Medulla oblongata (tissue), 1 donor: ENCODE results near the gene FADS3.

ENCODE experiments used
- DNase-seq: peaks from one replicate; pipeline ENCODE4 v3.0.0-alpha.2; 2015; ENCODE audit errors: extremely low spot score

FADS3 gene

GRCh38 chr11:61891331-61892084 lies at the start of gene FADS3:
Gene FADS3 (minus strand): TSS chr11:61891545. CDS start chr11:61891381, 164 bp downstream.
- peak; percentile 92 for DNase-seq

GRCh38 chr11:61940466-61940865 lies 49.1 kb upstream of the FADS3 start:
- no peak for DNase-seq

- no peak for DNase-seq
Measured at GRCh38 chr11:61935861-61936260, 44.5 kb upstream of the FADS3 start.

GRCh38 chr11:61930933-61931332 lies 39.6 kb upstream of the FADS3 start:
- no peak for DNase-seq

- DNase-seq, result no peak
Measured at GRCh38 chr11:61928606-61929005, 37.3 kb upstream of the FADS3 start.

GRCh38 chr11:61927501-61927900 lies 36.2 kb upstream of the FADS3 start:
- no peak for DNase-seq

GRCh38 chr11:61926235-61926634 lies 34.9 kb upstream of the FADS3 start:
- DNase-seq, result no peak

GRCh38 chr11:61925736-61926135 lies 34.4 kb upstream of the FADS3 start:
- no peak for DNase-seq

- no peak for DNase-seq
Measured at GRCh38 chr11:61924064-61924455, 32.7 kb upstream of the FADS3 start.

GRCh38 chr11:61923166-61924063 lies 32.1 kb upstream of the FADS3 start:
- no peak for DNase-seq

GRCh38 chr11:61922539-61922938 lies 31.2 kb upstream of the FADS3 start:
- no peak for DNase-seq

- DNase-seq, result no peak
Measured at GRCh38 chr11:61921446-61921845, 30.1 kb upstream of the FADS3 start.

- DNase-seq, result no peak
Measured at GRCh38 chr11:61919705-61920631, 28.6 kb upstream of the FADS3 start.

- no peak for DNase-seq
Measured at GRCh38 chr11:61918938-61919704, 27.8 kb upstream of the FADS3 start.

GRCh38 chr11:61918251-61918937 lies 27.0 kb upstream of the FADS3 start:
- DNase-seq, result no peak

- peak; percentile 73 for DNase-seq
Measured at GRCh38 chr11:61917334-61918109, 26.2 kb upstream of the FADS3 start, which contains the start of gene RAB3IL1. Gene RAB3IL1 (minus strand): TSS chr11:61917566. CDS start chr11:61917367, 199 bp downstream.

- DNase-seq, result no peak
Measured at GRCh38 chr11:61916737-61917333, 25.5 kb upstream of the FADS3 start.

- DNase-seq, result no peak
Measured at GRCh38 chr11:61914471-61915171, 23.3 kb upstream of the FADS3 start.
